ENCODE measurements around the gene CTSH. TPM values are rescaled to one million over a fixed set of nuclear protein-coding genes. Genes with fewer than 3 reads are reported as not detected.

Gene CTSH
- total and polyA plus RNA-seq, 2 of the 13 experiments (the other 11 are each of a cell fraction or from before 2014, with no cell fraction given), result 265 to 653 TPM

DNA sequence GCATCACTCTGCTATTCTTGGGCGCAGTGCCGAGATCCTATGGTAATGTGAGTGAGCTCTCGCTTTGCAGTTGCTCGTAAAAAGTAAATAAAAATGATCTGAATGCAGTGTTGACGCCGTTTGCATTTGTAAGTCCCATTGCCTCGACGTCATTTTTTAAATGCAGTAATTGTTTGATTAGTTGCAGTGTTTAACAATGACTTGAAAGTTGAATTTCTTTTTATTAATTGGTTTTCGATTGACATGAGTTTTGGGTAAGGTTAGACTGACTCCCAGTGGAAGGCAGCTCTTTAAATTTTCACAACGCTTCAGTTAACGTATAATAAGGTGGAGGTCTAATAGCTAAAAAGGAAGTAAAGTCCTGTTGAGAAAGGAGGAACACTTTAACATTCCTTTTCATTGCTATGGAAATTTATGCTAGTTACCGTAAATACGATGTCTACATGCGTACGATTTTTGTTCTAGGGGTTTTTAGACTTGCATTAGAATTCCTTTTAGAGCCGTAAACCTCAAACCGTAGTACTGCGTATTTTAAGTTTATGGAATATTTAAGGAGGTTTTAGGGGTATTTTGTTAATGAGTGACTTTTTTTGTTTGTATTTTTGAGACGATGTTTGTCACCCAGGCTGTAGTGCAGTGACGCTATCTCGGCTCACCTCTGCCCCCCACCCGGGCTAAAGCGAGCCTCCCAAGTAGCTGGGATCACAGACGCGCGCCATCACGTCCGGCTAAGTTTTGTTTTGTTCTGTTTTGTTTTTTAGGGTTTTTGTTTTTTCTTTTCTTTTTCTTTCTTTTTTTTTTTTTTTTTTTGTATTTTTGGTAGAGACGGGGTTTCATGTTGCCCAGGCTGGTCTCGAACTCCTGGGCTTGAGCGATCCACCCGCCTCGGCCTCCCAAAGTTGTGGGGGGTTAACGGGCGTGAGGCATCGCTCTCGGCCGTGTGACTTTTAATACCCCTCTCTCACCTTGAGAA is 70.8 kb downstream of the CTSH start:
- peak overlapping the region; percentile 100 for H3K27ac ChIP-seq (ENCODE audit: extremely low read length, insufficient read depth, low read length)
- TSS peak; percentile 55 for BruUV-seq (replicated peaks)
- no peak for DNase-seq (ENCODE audit: low spot score)
- H3K9ac ChIP-seq (ENCODE audit: insufficient read depth, low read depth, low read length), result peak overlapping the region; percentile 100
- WGBS (ENCODE audit: low lambda C conversion rate), result 1% methylated on average over 38 of the region's 38 CpGs
- H3K79me2 ChIP-seq (ENCODE audit: insufficient read depth, low read length), result peaks cover 66% of the 10 kb centered on the region
- ChIA-PET CTCF (ENCODE audit: low intra/inter-chr PET ratio, low total read pairs) (interaction anchor here (0.8 kb wide), 1 partner anchor 32 kb away, joined by 3 read pairs; no protein-coding TSS in a partner anchor), POLR2A (interaction anchor here (0.9 to 3.1 kb wide), 6 partner anchors 14 to 120 kb away, joined by 3 to 10 read pairs (median 3); no protein-coding TSS in a partner anchor)
- no peak overlapping the region for H2AFZ ChIP-seq (ENCODE audit: low read length)
- no peaks in the 10 kb centered on the region for H3K36me3 ChIP-seq (replicated peaks in 1 of 2; ENCODE audit: control insufficient read depth in 1 of 2, insufficient read depth in 2 of 2, low read length in 2 of 2)
- H4K20me1 ChIP-seq (ENCODE audit: insufficient read depth, low read length), result peaks cover 56% of the 10 kb centered on the region
- FAIRE-seq, result peak; percentile 58
- no peak for ATAC-seq
- H3K27me3 ChIP-seq (ENCODE audit: control insufficient read depth in 1 of 2, insufficient read depth in 2 of 2, low read length in 2 of 2), result peaks cover 0 to 5% of the 10 kb centered on the region in 2 experiments; a peak in 2 of 5 replicates
- H3K4me1 ChIP-seq (ENCODE audit: insufficient read depth, low read length), result peaks cover 65% of the 10 kb centered on the region
- in situ Hi-C loops (cut with HindIII; ENCODE audit: extremely low pct_ligation_motif_present, low pct_unique_long_range_greater_than_20kb) (no loop called here), intact Hi-C loops (cut with micrococcal nuclease; ENCODE audit: unreplicated experiment) (no loop called here)
- no peaks in the 10 kb centered on the region for H3K9me3 ChIP-seq (ENCODE audit: low read length)
- H3K4me2 ChIP-seq (ENCODE audit: low read depth, low read length), result peak overlapping the region; percentile 87
- peak overlapping the region; percentile 97 to 100 (median 100) for H3K4me3 ChIP-seq (replicated peaks in 1 of 3; ENCODE audit: insufficient read depth in 1 of 3, low read depth in 2 of 3, low read length in 3 of 3)
- TF ChIP-seq ZFP36L2 (CRISPR knock-in tag; IDR thresholded peaks at IDR 0.05) (no peak), HDAC1 (CRISPR knock-in tag; IDR thresholded peaks at IDR 0.05) (0 out of 2 replicates have a peak, but pooled peaks have one; percentile 7), FOXP1 (IDR thresholded peaks at IDR 0.05) (no peak), FOXP1 (CRISPR knock-in tag; IDR thresholded peaks at IDR 0.05) (0 out of 2 replicates have a peak, but pooled peaks have one; percentile 2), ZNF44 (CRISPR knock-in tag; IDR thresholded peaks at IDR 0.05) (no peak), ZNF558 (CRISPR knock-in tag; IDR thresholded peaks at IDR 0.05; ENCODE audit: borderline replicate concordance) (0 out of 2 replicates have a peak, but pooled peaks have one; percentile 10), ZNF792 (CRISPR knock-in tag; IDR thresholded peaks at IDR 0.05) (no peak), ZFP1 (CRISPR knock-in tag; IDR thresholded peaks at IDR 0.05) (peak; percentile 7; the same call in 1 of the 2 replicates), KLF11 (CRISPR knock-in tag; IDR thresholded peaks at IDR 0.05) (0 out of 2 replicates have a peak, but pooled peaks have one; percentile 3), ZNF782 (CRISPR knock-in tag; IDR thresholded peaks at IDR 0.05; ENCODE audit: borderline replicate concordance) (no peak)
- TF ChIP-seq, protein P1, sequence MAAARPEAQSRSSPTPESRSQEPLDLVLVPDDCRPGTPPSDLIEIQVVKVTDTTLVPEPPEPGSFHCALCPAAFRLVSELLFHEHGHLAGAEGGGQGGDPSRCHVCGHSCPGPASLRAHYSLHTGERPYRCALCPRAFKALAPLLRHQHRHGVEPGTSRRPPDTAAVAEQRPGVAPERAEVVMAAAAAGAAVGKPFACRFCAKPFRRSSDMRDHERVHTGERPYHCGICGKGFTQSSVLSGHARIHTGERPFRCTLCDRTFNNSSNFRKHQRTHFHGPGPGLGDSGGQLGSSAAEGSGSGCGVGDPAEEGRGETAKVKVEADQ (CRISPR knock-in tag; IDR thresholded peaks at IDR 0.05; ENCODE audit: borderline replicate concordance), result 0 out of 2 replicates have a peak, but pooled peaks have one; percentile 9
- TF ChIP-seq, protein P2, sequence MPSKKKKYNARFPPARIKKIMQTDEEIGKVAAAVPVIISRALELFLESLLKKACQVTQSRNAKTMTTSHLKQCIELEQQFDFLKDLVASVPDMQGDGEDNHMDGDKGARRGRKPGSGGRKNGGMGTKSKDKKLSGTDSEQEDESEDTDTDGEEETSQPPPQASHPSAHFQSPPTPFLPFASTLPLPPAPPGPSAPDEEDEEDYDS (CRISPR knock-in tag; IDR thresholded peaks at IDR 0.05), result no peak
- TF ChIP-seq, protein P3, sequence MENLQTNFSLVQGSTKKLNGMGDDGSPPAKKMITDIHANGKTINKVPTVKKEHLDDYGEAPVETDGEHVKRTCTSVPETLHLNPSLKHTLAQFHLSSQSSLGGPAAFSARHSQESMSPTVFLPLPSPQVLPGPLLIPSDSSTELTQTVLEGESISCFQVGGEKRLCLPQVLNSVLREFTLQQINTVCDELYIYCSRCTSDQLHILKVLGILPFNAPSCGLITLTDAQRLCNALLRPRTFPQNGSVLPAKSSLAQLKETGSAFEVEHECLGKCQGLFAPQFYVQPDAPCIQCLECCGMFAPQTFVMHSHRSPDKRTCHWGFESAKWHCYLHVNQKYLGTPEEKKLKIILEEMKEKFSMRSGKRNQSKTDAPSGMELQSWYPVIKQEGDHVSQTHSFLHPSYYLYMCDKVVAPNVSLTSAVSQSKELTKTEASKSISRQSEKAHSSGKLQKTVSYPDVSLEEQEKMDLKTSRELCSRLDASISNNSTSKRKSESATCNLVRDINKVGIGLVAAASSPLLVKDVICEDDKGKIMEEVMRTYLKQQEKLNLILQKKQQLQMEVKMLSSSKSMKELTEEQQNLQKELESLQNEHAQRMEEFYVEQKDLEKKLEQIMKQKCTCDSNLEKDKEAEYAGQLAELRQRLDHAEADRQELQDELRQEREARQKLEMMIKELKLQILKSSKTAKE (CRISPR knock-in tag; IDR thresholded peaks at IDR 0.05; ENCODE audit: borderline replicate concordance), result 0 out of 2 replicates have a peak, but pooled peaks have one; percentile 2
- TF ChIP-seq, protein P4, sequence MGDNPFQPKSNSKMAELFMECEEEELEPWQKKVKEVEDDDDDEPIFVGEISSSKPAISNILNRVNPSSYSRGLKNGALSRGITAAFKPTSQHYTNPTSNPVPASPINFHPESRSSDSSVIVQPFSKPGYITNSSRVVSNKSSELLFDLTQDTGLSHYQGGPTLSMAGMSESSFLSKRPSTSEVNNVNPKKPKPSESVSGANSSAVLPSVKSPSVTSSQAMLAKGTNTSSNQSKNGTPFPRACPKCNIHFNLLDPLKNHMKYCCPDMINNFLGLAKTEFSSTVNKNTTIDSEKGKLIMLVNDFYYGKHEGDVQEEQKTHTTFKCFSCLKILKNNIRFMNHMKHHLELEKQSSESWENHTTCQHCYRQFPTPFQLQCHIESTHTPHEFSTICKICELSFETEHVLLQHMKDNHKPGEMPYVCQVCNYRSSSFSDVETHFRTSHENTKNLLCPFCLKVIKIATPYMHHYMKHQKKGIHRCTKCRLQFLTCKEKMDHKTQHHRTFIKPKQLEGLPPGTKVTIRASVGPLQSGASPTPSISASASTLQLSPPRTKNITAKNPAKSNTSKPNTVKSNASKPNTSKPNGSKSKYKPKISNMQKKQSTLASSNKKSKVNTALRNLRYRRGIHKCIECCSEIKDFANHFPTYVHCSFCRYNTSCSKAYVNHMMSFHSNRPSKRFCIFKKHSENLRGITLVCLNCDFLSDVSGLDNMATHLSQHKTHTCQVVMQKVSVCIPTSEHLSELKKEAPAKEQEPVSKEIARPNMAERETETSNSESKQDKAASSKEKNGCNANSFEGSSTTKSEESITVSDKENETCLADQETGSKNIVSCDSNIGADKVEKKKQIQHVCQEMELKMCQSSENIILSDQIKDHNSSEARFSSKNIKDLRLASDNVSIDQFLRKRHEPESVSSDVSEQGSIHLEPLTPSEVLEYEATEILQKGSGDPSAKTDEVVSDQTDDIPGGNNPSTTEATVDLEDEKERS (CRISPR knock-in tag; IDR thresholded peaks at IDR 0.05), result 0 out of 2 replicates have a peak, but pooled peaks have one; percentile 34
- TF ChIP-seq, protein P5, sequence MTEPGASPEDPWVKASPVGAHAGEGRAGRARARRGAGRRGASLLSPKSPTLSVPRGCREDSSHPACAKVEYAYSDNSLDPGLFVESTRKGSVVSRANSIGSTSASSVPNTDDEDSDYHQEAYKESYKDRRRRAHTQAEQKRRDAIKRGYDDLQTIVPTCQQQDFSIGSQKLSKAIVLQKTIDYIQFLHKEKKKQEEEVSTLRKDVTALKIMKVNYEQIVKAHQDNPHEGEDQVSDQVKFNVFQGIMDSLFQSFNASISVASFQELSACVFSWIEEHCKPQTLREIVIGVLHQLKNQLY (CRISPR knock-in tag; IDR thresholded peaks at IDR 0.05), result no peak
